H1 (cell line): ENCODE data around the gene MX1. TPM values are rescaled to one million over a fixed set of nuclear protein-coding genes. Genes with fewer than 3 reads are reported as not detected.

ENCODE experiments used
- EGR1 ChIP-seq: IDR thresholded peaks from 2 replicates; pipeline ENCODE4 v1.6.1; 2011; ENCODE audit warnings: low read depth, low read length, borderline replicate concordance
- GABPA ChIP-seq: IDR thresholded peaks from 2 replicates; pipeline ENCODE4 v1.6.1; 2011; ENCODE audit warnings: mild to moderate bottlenecking, low read length, moderate library complexity, borderline replicate concordance; ENCODE audit not compliant: insufficient read depth
- JUN ChIP-seq: IDR thresholded peaks from 2 replicates; pipeline ENCODE4 v1.6.1; 2011; ENCODE audit warnings: low read depth, mild to moderate bottlenecking, improper control_type of control experiment, low read length
- JUND ChIP-seq: IDR thresholded peaks from 2 replicates; pipeline ENCODE4 v1.6.1; 2011; ENCODE audit warnings: mild to moderate bottlenecking, improper control_type of control experiment, low read length
- RFX5 ChIP-seq: IDR thresholded peaks from 2 replicates; pipeline ENCODE4 v1.6.1; 2011; ENCODE audit warnings: low read depth, low read length, improper control_type of control experiment, borderline replicate concordance
- polyA plus RNA-seq, 7 experiments: library from polyadenylated mRNA; depleted of rRNA in 3 of 7; stranded (reverse) in 5 of 7; unstranded in 2 of 7; fragments of >200 nt in 5 of 7; fragments of 200-250 nt in 2 of 7; gene quantifications; 1 replicate in 5 of 7; 2 replicates in 1 of 7; 4 replicates in 1 of 7; pipeline versions ENCODE4 v1.2.1 to v1.2.3, GENCODE V29; 2011 to 2013; ENCODE audit warnings: missing spikeins in 2 of 7, mixed read lengths in 2 of 7
- total RNA-seq: library from RNA; stranded (reverse); fragmentation: NEBNext Ultra II Directional; extraction: Animal tissue kit (Norgen Biotek cat#: 25700); gene quantifications from 2 replicates; pipeline ENCODE4 v1.2.1, GENCODE V29; 2021

The MX1 gene
- total and polyA plus RNA-seq, 2 of the 8 experiments (the other 6 are each of a cell fraction or from before 2014, with no cell fraction given): 3.8 to 5.7 TPM

DNA sequence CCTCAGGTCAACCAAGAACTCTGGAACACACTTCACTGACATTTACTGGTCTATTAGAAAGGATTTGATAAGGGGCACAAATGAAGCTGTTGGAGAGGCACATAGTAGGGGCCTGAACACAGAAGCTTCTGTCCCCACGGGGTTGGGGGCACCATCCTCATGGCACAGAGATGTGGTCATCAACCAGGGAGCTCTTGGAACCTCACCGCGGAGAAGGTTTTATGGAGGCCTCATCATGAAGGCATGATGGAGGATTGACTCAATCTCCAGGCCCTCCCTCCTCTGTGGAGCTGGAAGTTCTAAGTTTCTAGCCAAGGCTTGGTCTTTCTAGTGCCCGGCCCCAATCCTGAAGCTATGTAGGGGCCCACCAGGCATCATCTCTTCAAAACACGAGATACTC, 23.6 kb downstream of the MX1 start (continued):
- TF ChIP-seq JUN (no peak), EGR1 (no peak), RFX5 (no peak), GABPA (no peak), JUND (no peak)
